GM19240 (cell line): ENCODE data around the gene ARID1B.

Source experiments
- DNase-seq: peaks from one replicate; pipeline ENCODE4 v3.0.0; 2011; ENCODE audit warnings: low spot score; ENCODE audit not compliant: insufficient read length

Gene ARID1B

DNA sequence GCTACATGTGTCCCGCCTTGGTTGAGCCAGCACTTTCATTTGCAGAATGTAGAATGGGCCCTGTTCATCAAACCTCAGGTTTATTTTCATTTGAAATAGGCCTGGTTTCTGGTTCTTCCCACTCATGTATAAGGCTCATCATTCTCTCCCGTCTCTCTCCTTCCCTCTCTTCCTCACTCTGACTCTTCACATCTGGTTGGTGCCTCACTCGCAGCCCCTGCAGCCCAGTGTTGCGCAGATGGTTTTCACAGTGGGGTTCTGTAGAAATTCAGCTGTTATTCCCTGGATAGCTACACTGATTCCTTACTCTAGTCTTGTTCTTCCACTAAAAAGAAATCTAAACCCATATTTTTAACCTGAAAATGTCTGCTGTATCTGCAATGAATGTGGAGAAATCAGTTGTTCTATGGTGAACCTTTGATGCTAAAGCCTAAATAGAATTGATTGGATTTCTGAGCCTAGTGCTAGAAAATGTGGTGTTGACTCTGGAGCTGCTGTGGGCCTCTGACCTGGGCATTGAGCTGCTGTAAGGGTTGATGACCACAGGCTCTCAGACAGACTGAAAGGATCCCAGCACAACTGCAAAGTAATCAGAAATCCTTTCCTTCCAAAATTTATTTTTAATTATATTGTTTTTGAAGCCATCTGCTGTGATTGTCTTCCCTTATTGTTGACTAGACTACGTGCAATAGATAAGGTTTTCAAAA is 395.8 kb downstream of the ARID1B start:
- no peak for DNase-seq

DNA sequence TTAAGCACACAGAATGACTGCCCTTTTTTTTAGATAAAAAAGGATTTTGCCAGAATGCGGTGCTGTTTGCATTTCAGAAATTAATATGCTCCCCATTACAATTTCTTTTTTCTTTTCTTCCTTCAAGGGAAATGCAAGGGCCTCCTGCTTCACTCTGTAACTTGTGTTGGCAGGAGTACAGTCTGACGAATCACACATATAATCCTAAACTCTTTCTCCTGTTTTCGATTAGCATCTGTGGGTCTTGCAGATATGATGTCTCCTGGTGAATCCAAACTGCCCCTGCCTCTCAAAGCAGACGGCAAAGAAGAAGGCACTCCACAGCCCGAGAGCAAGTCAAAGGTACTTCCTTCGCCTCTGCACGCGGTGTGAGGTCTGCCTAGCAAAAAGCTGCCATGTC is 396.6 kb downstream of the ARID1B start:
- DNase-seq: no peak

DNA sequence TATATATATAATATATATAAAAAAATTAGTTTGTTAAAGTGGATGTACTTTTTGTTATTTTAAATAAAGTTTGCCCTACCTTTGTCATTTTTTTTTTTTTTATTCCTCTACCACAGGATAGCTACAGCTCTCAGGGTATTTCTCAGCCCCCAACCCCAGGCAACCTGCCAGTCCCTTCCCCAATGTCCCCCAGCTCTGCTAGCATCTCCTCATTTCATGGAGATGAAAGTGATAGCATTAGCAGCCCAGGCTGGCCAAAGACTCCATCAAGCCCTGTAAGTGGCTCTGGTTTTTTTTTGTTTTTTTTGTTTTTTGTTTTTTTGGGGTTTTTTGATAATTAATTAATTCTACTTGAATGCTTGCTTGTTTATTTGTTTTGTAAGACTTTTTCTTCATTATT is 397.6 kb downstream of the ARID1B start:
- DNase-seq: no peak

DNA sequence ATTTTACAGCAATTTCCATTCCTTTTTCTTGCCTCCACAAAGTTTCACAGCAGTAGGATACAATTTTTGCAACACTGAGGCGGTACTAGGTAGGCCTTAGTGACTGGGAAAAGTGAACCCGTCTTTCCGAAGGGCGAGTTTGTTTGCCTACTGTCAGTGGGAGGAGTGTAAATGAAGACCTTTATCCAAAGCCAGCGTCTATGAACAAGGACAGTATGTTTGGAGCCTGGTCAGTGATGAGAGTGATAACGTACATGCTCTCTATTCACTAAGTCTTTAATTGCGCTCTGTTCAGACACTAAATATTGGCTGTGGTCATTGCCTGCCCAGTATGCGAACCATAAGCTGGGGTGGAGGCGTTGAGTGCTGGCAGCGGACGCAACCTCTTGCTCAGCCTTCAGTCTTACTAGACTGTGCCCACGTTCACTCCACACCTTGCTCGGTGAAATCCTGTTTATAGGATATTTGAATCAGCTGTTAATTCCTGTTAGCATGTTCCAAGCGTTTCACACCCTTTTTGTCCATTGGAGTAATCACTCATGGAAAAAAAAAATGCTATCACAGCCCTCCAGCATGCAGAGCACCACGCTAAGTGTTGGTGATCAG is 400.7 kb downstream of the ARID1B start:
- DNase-seq: no peak

DNA sequence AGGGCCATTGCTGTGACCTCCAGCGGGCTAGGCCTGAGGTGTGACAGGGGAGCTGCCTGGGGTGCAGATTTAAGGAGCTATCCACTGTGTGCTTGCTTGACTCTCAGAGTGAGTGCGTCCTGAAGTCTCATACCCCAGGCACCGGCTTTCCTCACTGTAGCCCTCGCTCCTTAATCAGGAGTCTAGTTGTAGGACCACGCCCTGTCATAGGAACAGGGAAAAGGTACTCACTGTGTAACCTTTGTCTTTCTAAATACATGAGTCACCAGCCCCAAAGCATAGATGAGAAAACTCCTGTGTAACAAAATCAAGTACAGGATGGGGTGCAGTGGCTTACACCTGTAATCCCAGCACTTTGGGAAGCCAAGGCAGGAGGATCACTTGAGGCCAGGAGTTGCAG is 404.5 kb downstream of the ARID1B start:
- DNase-seq: no peak

DNA sequence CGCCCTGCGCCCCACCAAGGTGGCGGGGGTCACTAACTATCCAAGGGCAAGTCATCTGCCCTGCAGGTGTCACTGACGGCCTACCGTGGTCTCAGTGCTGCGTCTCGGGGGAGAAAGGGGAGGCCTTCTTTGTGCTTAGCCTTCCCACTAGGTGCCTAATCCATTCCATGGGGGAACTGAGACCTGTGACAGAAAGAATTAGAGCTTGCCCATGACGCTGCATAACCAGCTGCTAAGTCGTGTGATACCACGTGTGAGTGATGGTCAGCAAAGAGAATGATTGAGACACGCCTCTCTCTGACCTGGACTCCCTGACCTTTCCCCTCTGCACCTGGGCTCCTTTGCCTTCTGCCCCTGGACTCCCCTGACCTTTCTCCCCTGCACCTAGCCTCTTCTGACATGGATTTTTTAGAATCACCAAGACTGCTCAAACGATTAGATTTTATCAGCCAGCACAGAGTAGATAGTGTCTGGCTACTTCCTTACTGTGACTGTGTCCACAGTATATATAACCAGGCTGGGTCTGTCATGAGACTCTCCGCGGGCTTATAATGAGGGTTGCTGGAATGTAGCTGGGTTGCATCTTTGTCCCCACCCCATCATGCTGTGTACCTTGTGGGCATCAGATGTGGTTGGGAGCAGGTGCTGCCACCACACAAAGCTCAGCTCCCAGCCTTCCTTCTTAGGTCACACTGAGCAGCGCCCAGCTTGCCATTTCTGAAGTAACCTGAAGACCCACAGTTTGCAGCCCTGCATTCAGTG is 405.5 kb downstream of the ARID1B start:
- DNase-seq: no peak

DNA sequence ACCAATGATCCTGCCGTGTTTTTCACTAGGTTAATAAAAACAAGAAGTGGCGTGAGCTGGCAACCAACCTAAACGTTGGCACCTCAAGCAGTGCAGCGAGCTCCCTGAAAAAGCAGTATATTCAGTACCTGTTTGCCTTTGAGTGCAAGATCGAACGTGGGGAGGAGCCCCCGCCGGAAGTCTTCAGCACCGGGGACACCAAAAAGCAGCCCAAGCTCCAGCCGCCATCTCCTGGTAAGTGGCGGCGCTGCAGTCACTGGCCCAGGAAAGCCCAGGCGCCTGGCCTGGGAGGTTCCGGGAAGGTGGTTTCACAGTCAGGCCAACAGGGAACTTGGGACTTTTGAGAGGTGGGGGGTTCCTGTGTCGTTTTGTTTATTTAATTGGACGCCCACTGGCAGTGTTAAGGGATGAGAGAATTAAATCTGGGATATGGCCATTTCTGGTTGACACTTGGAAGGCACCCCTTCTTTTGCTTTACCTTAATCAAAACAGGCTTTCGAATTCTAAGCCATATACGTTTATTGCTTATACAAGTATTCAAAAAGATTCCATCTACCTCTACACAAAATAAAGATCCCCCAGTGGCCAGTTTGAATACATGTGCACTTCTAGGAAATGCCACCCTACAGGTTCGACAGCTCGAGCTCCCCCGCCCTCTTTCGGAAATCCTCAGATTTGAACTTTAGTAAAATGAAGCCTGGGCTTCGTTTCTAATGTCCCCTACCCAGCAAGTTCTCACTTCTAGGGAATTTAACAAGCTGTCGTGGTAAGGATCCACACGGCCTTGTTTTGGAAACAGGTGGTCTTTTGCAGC is 407.2 kb downstream of the ARID1B start:
- no peak for DNase-seq

DNA sequence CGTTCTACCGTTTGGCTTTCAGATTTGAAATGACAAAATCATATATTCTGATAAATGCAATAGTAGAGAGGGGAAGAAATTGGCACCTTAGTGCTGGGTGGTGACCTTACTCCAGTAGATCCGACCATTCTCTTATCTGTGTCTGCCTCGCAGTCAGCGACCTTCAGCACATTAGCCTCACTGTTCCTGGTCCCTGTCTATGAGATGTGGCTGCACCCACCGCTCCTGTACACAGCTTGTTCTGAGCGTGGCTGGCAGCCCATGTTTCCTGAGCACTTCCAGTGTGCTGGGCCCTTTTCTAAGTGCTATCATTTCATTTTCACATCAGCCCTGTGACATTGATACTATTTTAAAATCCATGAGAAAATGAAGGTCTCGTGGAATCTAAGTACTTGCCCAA is 408.0 kb downstream of the ARID1B start:
- DNase-seq: no peak

DNA sequence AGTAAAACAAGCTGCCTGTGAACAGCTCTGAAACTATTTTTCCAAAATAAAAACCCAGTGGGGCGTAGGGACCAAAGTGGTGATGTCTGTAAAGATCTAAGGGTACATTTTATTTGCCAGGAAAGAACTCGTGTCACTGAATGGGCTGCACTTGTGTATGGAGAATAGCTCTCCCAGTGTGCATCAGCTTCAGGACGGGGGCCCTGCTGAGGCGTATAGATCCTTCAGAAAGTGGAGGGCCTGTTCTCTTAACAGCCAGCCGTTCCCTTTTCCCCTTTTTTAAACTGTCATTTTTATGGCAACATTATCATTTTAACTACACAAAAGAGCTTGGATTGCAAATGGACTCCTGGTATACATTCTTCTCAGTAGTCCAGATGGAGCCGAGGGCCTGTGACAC is 408.8 kb downstream of the ARID1B start:
- no peak for DNase-seq

DNA sequence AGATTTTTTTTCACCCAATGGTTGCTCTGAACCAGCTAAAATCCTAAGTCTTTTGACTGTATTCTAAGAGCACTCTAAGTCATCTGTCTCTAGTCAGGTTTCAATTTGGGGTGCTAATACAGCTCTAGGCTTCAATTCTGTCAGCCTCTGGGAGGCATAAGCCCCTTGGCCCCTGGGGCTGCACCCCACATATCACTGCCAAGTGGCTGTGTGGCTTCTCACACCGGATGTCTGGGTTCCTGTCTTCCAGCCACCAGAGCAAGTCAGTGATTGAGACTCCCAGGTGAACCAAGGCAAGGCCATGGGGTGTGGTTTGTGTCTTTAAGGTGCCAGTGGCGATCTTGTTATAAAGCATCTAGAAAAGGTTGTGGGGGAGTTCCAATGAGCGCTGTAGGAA is 409.6 kb downstream of the ARID1B start:
- DNase-seq: no peak

DNA sequence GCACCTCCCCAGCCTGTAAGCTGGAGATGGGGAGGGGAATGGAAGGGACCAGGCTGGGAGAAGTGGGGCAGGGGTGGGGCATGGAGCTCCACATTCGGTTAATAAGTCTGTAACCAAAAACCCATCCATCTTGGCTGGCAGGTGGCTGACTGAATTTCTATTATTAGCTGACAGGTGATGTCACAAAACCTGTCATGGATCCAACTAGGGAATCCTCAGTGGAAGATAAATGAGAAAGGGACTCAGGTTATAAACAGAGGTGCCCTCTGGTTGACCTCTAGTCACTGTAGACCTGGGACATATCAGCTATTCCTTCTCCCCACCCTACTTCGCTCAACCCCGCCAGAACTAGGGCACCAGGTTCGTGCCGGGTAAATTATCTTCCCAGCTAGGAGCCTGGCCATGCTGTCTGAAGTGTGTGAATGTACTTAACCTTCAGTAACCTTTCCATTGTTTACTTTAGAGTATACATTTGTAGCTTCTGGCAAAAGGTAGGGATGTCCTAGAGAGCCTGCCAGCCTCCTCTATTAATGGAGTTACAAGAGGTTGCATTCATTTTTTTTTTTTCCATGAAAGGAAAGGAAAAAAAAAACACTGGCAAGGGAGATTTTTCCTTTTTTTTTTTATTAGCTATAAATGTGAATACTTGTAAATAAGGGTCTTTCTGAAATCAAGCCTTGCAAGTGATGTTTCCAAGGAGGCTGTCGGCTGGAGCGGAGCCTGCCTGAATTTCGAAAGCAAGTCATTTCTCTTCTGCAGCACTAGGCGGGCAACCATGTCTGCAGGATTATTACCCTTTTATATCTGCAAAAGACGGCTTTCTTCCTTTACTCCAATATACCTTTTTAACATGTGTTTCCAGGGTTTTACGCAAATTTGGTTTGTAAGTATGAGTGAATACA is 410.3 kb downstream of the ARID1B start:
- no peak for DNase-seq

DNA sequence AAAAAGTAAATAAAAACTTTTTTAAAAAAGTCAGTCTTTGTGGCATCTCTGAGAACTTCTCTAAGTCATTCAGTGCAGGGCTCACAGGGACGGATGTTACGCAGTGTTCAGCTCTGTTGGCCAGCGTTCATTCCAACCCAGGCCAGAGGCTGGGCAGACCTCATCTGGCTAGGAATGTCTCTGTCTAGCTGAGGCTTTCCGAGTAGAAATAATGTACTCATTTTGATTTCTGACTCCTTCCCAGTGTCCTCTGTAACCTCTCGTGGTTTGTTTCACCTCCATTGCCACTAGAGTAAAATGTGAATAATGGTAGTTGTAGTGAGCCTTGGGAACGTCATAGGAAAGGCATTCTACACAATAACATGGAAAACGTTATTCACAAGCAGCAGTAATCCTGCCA is 411.0 kb downstream of the ARID1B start:
- no peak for DNase-seq

DNA sequence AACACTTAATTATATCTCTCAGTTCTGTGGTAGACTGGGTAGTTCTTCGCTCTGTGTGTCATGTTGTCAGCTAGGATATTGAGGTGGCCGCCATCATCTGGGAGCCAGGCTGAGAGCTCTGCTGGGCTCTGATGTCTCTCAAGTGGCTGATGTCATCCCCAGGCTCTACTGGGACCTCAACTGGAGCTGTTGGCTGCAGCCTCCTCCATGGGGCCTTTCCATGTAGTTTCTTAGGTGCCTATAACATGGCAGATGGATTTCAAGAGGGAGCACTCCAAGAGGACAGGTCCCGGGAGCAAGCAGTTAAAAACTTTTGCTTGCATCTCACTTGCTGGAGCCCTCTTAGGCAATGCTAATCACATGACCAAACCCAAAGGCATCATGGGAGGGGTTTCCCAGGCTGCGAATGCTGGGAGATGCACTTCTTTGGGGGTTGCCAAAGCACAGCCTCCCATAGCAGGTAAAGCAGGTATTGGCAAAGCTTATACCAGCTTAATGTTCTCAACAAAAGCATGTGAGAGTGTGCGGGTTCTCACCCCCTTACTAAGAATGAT is 416.3 kb downstream of the ARID1B start:
- DNase-seq: no peak

DNA sequence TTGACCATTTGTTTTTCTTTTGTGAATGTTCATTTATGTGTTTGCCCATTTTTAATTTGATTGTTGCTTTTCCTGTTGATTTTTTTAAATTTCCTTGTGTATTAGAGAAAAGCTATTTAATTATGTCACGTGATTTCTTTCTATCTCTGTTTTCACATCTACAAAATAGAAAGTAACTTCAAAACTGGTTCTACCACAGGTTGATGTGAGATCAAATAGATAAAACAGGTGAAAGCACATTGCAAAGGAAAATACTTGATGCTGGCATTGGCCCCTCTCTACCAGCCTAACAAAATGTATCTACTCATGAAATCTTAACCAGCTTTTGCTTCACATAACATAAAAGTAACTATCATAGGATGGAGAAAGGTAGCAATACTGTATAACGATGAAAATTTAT is 416.9 kb downstream of the ARID1B start:
- no peak for DNase-seq

DNA sequence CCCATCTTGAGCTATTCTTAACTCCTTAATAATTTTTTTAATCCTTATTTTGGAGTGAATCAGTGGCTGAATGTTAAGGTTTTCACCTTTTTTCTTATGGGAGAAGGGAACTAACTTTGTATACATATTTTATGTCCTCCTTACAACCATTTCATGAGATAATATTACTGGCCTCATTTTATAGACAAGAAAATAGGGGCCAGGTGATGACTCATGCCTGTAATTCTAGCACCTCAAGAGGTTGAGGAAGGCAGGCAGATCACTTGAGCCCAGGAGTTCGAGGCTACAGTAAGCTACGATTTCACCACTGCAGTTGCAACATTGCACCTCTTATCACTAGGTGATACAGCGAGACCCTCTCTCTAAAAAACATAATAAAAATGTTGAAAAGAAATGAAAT is 417.5 kb downstream of the ARID1B start:
- no peak for DNase-seq

DNA sequence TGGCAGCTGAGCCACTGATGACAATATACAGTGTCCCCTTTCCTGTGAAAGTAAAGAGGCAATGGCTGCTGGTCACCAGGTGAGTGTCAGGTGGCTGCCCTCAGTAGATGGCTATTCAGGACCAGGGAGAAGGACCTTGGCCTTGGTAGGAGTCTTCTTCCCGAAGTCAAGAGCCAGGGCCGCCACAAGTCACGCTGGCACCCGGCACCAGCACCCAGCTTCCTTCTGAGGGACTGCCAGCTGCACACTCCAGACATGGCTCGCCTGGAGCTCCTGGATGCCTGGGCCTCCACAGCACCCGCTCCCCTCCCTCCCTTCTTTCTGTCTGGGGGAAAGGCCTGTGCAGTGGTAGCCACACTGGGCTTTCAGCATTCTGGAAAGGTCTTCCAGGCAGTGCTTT is 419.2 kb downstream of the ARID1B start:
- DNase-seq: no peak

DNA sequence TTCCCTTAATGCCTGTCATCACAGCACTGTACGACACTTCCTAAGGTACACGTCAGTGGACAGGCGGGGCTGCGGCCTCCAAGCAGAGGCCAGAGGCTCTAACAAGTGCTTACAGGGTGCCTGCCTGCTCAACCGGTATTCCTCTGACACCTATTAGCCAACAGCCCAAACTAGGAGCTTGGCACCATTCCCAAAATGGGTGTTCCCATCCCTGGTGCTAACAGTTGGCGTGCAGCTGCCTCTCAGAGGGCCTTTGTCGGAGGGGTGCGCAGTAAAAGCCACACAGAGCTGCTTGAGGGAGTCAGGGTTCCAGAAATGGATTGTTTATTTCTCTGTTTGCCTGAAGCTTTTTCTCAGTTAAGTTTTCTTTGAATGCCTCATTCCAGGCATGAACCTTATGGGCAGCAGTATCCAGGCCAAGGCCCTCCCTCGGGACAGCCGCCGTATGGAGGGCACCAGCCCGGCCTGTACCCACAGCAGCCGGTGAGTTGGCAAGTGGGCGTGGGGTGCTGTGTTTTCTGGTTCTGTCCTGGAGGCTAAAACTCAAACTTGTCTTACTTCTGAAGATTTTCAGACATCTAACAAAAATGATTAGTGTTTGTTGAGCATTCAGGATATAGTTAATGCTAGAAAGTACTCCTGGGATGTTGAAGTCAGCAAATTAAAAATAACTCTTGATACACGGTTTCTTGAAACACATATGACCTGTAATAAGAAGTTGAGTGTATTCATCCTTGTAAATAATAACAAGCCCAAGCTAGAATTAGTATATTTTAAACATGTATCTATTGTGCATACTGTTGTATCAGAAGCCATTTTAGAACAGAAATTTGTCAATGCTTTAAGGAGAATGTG is 421.5 kb downstream of the ARID1B start:
- DNase-seq: no peak

DNA sequence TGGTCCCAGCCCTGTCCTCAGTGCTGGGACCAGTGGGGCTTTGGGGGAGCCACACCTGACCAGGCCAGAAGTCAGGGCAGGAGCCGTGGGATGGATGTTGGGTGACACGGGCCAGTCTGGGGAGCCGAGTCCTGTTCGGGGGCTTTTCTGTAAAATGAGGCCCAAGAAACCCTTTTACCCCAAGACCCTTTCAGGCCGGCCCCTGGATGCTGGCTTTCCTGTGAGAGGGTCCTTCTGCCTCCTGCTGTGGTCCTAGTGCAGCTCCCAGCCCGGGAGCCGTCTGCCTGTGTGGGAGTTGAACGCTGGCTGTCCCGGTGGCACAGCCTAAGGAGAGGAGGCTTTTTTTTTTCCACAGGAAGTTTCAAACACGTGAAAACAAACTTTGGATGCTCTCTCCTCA is 422.9 kb downstream of the ARID1B start:
- no peak for DNase-seq

DNA sequence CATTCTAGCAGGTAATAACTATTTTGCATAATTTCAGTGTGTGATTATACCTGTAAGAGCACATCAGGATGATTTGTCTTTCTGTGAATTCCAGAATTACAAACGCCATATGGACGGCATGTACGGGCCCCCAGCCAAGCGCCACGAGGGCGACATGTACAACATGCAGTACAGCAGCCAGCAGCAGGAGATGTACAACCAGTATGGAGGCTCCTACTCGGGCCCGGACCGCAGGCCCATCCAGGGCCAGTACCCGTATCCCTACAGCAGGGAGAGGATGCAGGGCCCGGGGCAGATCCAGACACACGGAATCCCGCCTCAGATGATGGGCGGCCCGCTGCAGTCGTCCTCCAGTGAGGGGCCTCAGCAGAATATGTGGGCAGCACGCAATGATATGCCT is 423.4 kb downstream of the ARID1B start:
- no peak for DNase-seq

DNA sequence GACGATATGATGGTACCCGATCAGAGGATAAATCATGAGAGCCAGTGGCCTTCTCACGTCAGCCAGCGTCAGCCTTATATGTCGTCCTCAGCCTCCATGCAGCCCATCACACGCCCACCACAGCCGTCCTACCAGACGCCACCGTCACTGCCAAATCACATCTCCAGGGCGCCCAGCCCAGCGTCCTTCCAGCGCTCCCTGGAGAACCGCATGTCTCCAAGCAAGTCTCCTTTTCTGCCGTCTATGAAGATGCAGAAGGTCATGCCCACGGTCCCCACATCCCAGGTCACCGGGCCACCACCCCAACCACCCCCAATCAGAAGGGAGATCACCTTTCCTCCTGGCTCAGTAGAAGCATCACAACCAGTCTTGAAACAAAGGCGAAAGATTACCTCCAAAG is 423.9 kb downstream of the ARID1B start:
- no peak for DNase-seq
